Stimulated activated CD8-positive, alpha-beta memory T cell treated with anti-CD3 and anti-CD28 coated beads, Interleukin-12 subunit alpha, Interleukin-12 subunit beta, amount 100 ng/mL, for 1 hour (primary cell): ENCODE data around the gene GPR15LG.

ENCODE experiments used
- DNase-seq: peaks from one replicate; pipeline ENCODE4 v3.0.0-alpha.2; 2020; ENCODE audit warnings: low read depth

Gene GPR15LG

GRCh38 chr10:84214612-84215235 lies 41.1 kb downstream of the GPR15LG start:
- no peak for DNase-seq

DNA sequence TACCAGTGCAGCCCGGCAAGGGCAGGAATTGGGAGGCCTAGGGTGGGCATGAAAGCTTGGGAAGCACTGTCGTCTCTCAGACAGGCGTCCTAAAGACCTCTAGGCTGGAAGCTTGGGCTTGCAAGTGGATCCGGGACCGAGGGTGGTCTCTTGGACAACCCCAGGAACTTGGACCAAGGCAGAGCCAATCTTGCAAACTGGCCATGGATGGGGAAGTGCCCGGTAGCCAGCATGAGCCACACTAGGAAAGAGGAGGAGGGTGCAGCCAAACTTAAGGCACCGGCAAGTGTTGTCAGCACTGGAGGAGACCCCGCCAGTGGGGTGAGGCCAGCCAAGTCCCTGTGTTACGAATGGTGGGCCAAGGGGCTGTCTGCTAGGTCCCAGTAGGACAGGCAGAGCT lies 43.2 kb downstream of the GPR15LG start:
- DNase-seq: no peak

DNA sequence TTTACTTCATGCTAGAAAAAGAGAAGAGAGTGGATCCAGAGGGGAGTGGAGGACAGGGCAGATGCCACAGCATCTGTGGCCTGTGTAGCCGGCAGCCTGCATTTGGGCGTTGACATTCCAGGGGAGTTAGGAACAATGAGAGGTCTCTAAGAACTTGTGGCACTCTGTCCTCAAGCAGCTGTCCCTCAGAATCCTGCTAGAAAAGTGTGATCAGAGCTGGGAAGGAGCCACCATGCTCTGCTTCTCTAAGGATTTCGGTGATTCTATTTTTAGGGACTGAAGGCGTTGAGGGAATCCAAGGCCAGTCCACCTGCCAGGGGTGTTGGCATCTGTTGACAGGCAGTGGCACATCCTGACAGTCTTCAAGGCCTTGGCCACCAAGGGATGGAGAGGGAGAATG lies 44.1 kb downstream of the GPR15LG start:
- no peak for DNase-seq

DNA sequence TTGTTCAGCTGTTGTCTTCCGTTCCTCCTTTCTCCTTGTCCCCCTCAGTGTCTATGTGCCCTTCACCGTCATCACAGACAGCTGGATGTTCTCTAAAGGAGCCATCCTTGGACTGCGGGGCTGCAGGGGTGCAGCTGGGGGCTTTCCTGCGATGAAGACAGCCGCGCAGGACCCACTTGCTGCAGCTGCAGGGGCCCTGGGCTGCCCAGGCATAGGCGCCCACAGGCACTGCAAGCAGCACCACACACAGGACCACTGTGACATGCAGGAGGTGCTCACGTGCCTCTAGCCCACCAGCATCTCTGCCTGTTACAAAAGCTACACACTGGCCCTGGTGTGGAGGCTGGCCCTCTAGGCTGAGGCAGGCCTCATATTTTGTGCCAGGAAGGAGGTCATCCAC lies 48.3 kb downstream of the GPR15LG start:
- no peak for DNase-seq

- no peak for DNase-seq
Observed at GRCh38 chr10:84224411-84225028, 50.9 kb downstream of the GPR15LG start.

- DNase-seq: no peak
Observed at GRCh38 chr10:84225427-84226173, 52.0 kb downstream of the GPR15LG start, which contains the start of gene LRIT2. Gene LRIT2 (minus strand): TSS chr10:84225544. CDS start chr10:84225520, 24 bp downstream.

DNA sequence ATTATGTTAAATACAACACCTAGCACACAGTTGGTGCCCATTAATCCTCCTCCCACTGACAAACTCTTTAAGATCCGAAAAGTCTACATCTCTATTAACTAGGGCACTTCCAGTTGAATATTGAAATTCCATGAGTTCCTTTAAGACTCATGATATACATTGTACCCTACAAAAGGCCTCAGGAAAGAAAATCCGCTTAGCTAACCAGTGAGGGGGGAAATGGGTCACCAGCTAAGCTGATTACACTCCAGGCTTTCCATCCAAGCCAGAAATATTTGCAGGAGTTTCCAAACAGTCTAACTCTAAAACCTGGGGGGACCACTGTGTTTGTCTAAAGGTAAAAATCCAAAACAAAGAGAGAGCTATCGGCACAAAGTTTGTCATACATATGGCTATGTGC lies 53.0 kb downstream of the GPR15LG start:
- no peak for DNase-seq

GRCh38 chr10:84227810-84228209 lies 54.2 kb downstream of the GPR15LG start:
- DNase-seq: no peak

DNA sequence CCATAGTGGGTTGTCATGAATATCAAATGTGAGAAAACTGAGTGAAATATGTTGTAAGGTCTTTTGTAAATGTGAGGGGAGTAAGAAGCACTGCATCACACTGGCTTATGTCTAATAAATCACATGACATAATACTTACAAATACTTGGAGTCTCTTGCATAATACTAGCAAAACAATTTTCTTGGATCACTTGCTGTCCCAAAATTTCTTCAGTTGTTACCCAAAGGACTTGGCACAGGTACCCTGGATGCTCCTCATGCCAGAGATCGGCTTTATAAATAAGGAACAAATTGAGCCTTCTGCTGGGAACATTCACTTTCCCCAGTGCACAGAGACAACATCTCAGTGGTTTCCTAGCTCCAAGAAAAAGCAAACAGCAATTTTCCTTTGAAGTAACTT lies 56.8 kb downstream of the GPR15LG start:
- no peak for DNase-seq

DNA sequence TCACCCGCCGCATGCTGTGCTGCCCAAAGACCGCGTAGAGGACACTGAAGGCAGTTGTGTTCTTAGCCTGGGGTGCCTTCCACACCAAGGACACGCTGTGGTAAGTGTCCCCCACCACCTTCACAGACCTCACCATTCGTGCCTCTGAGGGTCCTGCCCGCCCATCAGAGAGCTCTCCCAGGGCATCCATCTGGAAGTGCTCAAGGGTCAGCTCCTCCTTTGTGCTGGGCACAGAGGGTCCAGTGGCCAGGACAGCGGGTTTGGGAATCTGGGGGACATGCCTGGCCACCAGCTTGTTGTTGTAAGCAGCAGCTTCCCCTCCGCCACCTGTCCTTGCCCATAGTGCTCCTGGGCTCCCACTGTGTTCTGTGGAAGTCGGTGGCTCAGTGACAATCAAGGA lies 58.8 kb downstream of the GPR15LG start:
- no peak for DNase-seq

DNA sequence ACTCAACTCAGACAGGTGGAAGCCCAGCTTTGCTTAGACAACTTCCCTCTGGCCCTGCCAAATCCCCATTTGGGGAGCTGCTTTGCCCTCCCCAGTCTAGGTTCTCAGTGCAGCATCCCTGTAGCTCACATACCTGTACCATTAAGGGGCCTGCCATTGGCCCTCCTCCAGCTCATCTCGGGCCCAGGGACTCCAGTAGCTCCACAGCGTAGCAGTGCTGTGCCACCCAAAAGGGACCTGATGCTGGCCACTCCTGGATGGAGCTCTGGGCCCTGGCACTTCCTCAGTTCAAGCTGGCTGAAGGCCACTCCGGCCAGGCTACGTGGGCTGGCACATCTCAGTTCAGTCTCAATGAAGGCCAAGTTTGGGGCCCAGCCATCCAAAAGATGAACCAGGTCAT lies 60.3 kb downstream of the GPR15LG start:
- no peak for DNase-seq

- no peak for DNase-seq
Observed at GRCh38 chr10:84234479-84234878, 60.9 kb downstream of the GPR15LG start.
